Aorta (tissue), 5 donors: ENCODE measurements around the gene DVL3. TPM values are rescaled to one million over a fixed set of nuclear protein-coding genes. Genes with fewer than 3 reads are reported as not detected.

ENCODE experiments used
- ATAC-seq: fragments of 200-7000 bp; cut with Tn5 transposase; one replicate; pipeline ENCODE4 v1.9.1; 2022; ENCODE audit warnings: moderate library complexity; ENCODE audit not compliant: low FRiP score
- DNase-seq, 2 donors: peaks; one replicate each; pipeline ENCODE4 v3.0.0-alpha.2; 2020
- H3K27ac ChIP-seq, 2 donors: one replicate each; pipeline ENCODE4 v1.5.1; 2013; ENCODE audit warnings: low read length in 2 of 2, mild to moderate bottlenecking in 2 of 2, moderate library complexity in 2 of 2, control low read depth in 1 of 2, inconsistent platforms in 1 of 2, low read depth in 1 of 2
- H3K27me3 ChIP-seq, 2 donors: one replicate each; pipeline ENCODE4 v1.6.1; 2013; ENCODE audit warnings: control low read depth in 1 of 2, low read length in 1 of 2, mild to moderate bottlenecking in 1 of 2, moderate library complexity in 1 of 2; ENCODE audit not compliant: insufficient read depth in 2 of 2, control insufficient read depth in 1 of 2
- H3K36me3 ChIP-seq, 2 donors: one replicate each; pipeline ENCODE4 v1.6.1; 2013; ENCODE audit warnings: control low read depth in 1 of 2, low read length in 1 of 2, mild to moderate bottlenecking in 1 of 2; ENCODE audit not compliant: insufficient read depth in 2 of 2, control insufficient read depth in 1 of 2
- H3K4me1 ChIP-seq, 2 donors: one replicate each; pipeline ENCODE4 v1.6.1; 2013; ENCODE audit warnings: low read length in 2 of 2, control low read depth in 1 of 2, mild to moderate bottlenecking in 1 of 2, moderate library complexity in 1 of 2; ENCODE audit not compliant: insufficient read depth in 2 of 2, control insufficient read depth in 1 of 2
- H3K4me3 ChIP-seq, 2 donors: one replicate each; pipeline ENCODE4 v1.5.1; 2013; ENCODE audit warnings: low read length in 2 of 2, control low read depth in 1 of 2, mild to moderate bottlenecking in 1 of 2
- H3K9me3 ChIP-seq: one replicate; pipeline ENCODE4 v1.6.1; 2013; ENCODE audit warnings: mild to moderate bottlenecking, low read length; ENCODE audit not compliant: control insufficient read depth
- WGBS, 2 donors: extraction: QIAGEN DNeasy Blood & Tissue Kit; methylation state at CpG; one replicate each; pipeline ENCODE4 v1.1.7; 2013; 5-methylcytosine and 5-hydroxymethylcytosine counted together
- intact Hi-C, 2 donors: fragments of 100-400 bp; cut with DNase I; formaldehyde crosslinking; loops; one replicate each; pipeline versions ENCODE4 v1.14.2 to v1.15.0; 2022
- polyA plus RNA-seq, 2 donors: library from polyadenylated mRNA; stranded (reverse); fragments of 200-250 nt; gene quantifications; one replicate each; pipeline ENCODE4 v1.2.3, GENCODE V29; 2013
- total RNA-seq, 2 donors: library from RNA; stranded (reverse); fragmentation: NEBNext Ultra II Directional; extraction: Animal tissue kit (Norgen Biotek cat#: 25700); gene quantifications; one replicate each; pipeline ENCODE4 v1.2.1, GENCODE V29; 2021
- donor health status: healthy with polysubstance abuse.
- donor health status: Bipolar disorder and iron deficiency.
- donor health status: DM: no; HTN: no; CAD: no.
- donor health status: DM: no; HTN: no; CAD: no.
- donor health status: DM: yes; HTN: yes; CAD: no.

DVL3 gene
- total and polyA plus RNA-seq, 4 donors: 13.5 to 77.1 (median 61.2) TPM

DNA sequence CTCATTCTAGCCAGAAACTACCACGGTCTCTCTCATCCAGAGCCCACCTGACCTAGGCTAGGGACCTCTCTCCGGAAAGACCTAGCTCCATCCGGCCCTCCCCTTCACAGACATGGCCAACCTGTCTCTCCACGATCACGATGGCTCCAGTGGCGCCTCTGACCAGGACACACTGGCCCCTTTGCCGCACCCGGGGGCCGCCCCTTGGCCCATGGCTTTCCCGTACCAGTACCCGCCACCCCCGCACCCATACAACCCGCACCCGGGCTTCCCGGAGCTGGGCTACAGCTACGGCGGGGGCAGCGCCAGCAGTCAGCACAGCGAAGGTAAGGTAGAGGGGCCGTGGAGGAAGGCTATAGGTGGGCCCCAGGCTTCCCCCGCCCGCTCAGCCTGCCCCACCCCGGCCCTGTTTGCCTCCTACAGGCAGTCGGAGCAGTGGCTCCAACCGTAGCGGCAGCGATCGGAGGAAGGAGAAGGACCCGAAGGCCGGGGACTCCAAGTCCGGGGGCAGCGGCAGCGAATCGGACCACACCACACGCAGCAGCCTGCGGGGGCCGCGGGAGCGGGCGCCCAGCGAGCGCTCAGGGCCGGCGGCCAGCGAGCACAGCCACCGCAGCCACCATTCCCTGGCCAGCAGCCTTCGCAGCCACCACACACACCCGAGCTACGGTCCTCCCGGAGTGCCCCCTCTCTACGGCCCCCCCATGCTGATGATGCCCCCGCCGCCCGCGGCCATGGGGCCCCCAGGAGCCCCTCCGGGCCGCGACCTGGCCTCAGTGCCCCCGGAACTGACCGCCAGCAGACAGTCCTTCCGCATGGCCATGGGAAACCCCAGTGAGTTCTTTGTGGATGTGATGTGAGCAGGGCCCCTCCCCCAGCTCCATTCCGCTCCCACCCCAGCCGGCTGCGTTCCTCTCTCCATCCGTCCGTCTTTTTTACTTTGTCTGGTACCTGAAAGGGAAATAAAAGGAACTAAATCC lies 15.0 kb downstream of the DVL3 start:
- H3K4me3 ChIP-seq: no peak overlapping the region
- peaks cover 0 to 6% of the 10 kb centered on the region in 2 donors for H3K36me3 ChIP-seq
- H3K27ac ChIP-seq: no peak overlapping the region
- no peaks in the 10 kb centered on the region for H3K4me1 ChIP-seq
- H3K9me3 ChIP-seq: no peaks in the 10 kb centered on the region
- DNase-seq (peak in 1 of 2 donors; percentile 69), ATAC-seq (no peak)
- intact Hi-C loops: no loop called here
- H3K27me3 ChIP-seq: no peaks in the 10 kb centered on the region
- WGBS, 2 donors: 86 to 89% methylated on average over 56 to 66 of the region's 66 CpGs

DNA sequence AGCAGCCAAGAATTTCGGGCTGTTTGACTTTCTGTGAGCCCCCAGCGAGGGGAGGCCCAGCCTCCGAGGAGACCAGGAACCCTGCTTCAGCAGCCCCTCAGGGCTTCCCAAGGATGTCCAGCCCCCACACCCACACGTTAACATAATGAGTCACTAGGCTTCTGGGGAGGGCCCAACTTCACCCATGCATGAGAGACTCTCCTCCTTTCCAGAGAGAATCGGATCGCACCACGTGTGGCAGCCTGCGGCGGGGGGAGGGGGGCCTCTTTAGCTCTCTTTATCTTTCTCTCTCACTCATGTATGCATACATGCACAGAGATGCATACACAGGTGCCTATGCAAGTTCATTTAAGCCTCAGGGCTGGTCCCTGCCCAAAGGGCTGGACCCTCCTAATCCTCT lies 16.4 kb downstream of the DVL3 start:
- Histone ChIP-seq H3K9me3 (no peaks in the 10 kb centered on the region), H3K36me3 (peaks cover 0 to 3% of the 10 kb centered on the region in 2 donors), H3K27me3 (no peaks in the 10 kb centered on the region), H3K4me1 (no peaks in the 10 kb centered on the region), H3K4me3 (no peak overlapping the region), H3K27ac (no peak overlapping the region)
- 66 to 74% methylated on average over 9 of the region's 9 CpGs for WGBS, 2 donors
- no peak for ATAC-seq
- intact Hi-C loops: no loop called here
- DNase-seq: no peak

DNA sequence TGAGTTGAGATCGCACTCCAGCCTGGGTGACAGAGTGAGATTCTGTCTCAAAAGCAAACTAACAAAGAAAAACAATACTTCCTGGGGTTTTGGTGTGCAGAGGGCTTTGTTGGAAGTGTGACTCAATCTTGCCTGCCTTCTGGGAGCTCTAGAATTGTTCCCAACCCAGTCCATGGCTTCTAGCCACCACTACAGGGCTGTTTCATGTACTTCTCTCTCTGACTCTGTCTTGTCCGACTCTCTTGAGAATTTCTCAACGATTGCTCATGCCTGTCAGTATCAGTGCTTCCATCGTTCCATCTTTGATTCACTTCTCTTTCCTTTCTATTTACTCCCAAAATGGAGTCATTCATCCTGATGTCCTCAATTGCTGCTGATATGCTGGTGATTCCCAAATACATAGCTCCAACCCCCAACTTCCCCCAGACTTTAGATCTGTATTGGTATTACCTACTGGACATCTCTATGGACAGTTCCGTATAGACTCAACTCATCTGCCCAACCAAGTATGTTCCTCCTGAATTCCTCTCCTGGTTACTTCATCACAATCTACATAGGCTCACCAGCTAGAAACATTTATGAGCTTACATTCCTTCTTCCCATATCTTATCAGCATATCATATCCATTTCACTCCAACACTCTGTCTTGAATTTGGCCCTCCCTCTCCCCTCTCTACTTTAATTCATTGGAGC lies 17.6 kb downstream of the DVL3 start:
- intact Hi-C loops: no loop called here
- no peak overlapping the region for H3K27ac ChIP-seq
- H3K9me3 ChIP-seq: no peaks in the 10 kb centered on the region
- H3K36me3 ChIP-seq: peaks cover 3 to 4% of the 10 kb centered on the region in 2 donors
- no peaks in the 10 kb centered on the region for H3K4me1 ChIP-seq
- no peak overlapping the region for H3K4me3 ChIP-seq
- WGBS, 2 donors: 72 to 77% methylated on average over 5 of the region's 5 CpGs
- ATAC-seq: no peak
- DNase-seq: no peak
- H3K27me3 ChIP-seq: no peaks in the 10 kb centered on the region

DNA sequence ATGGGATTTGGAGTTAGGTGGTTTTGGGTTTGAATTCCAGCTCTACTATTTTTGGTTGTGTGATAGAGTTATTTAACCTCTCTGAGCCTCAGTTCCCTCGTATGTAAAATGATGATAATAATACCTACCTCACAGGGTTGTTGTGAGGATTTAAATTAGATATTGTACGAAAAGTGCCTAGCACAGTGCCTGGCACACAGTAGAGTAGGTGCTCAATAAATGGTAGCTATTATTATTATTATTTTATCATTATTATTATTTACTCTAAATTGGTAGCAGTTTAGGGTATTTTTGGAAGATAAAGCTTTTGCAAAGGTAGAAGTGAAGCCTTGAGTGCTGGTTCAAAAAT lies 18.2 kb downstream of the DVL3 start:
- no peaks in the 10 kb centered on the region for H3K9me3 ChIP-seq
- ATAC-seq (no peak), DNase-seq (no peak)
- H3K4me3 ChIP-seq: no peak overlapping the region
- no peaks in the 10 kb centered on the region for H3K27me3 ChIP-seq
- H3K4me1 ChIP-seq: no peaks in the 10 kb centered on the region
- peaks cover 3 to 5% of the 10 kb centered on the region in 2 donors for H3K36me3 ChIP-seq
- no peak overlapping the region for H3K27ac ChIP-seq
- intact Hi-C loops: no loop called here
- WGBS, 2 donors: 81 to 88% methylated on average over 2 of the region's 2 CpGs

DNA sequence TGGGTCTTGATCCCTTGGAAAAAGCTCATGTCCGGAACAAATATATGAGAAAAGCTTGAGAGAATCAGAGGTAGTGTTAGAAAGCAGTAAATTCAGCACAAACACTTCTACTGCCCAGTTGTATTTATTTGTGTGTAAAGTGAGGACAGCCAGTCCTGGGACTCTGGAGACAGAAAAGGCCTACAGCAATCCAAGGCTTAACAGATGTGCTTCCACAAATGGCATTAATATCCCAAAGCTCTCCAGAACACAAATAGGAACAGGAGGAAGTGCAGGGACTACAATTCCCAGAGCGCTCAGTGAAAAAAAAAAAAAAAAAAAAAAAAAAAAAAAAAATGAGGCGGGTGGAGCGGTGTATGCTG lies 19.1 kb downstream of the DVL3 start:
- 16 to 17% methylated on average over 4 of the region's 4 CpGs for WGBS, 2 donors
- no peaks in the 10 kb centered on the region for H3K27me3 ChIP-seq
- DNase-seq: no peak
- H3K4me3 ChIP-seq: no peak overlapping the region
- intact Hi-C loops: no loop called here
- no peaks in the 10 kb centered on the region for H3K9me3 ChIP-seq
- ATAC-seq: no peak
- no peak overlapping the region for H3K27ac ChIP-seq
- peaks cover 3 to 11% of the 10 kb centered on the region in 2 donors for H3K36me3 ChIP-seq
- H3K4me1 ChIP-seq: no peaks in the 10 kb centered on the region

DNA sequence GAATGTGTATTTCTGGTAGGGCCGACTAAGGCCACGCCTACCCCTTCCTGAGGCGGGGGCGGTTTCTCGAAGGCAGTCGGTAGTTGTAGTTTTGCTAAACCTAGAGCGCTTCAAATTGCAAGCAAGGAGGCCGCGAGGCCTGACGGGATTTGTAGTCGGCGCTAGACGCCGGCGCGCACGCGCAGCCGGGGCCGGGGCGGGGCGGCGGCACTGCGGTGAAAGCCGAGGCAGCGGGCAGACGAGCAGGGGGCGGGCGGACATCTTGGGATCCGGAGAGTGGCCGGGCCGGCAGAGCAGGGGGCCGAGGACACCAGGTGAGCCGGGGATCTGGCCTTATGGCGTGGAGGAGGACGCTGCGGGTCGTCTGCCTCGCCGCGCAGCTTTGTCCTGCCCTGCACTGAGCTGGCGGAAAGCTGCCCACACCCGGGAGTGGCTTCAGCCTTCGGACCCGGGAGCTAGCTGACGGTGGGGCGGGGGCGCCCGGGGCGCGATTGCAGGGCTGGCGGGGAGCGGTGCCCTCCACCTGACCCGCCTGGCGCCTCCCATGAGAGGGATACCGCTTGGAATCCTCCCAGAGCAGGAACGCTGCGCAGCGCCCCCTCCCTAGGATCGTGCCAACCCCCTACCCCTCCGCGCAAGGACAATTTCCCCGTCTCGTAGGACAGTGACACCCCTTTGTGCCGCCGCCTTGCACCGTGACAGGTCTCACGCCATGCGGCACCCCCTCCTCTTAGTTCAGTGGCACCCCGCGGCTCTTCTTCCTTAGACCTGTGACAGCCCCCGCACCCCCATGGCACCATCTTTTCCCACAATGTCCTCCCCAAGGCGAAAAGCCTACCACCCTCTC lies 19.7 kb downstream of the DVL3 start, which contains the start of gene AP2M1:
Gene AP2M1 (plus strand): TSS at position 210 of the 847 bp plus-strand sequence. CDS start 2,139 bp downstream, outside the sequence.
- no peaks in the 10 kb centered on the region for H3K4me1 ChIP-seq
- intact Hi-C loops: loop anchor here in 1 of 2 donors (5.0 kb wide), 1 partner anchor 72 kb away; the partner anchor contains the start of genes ALG3 and EEF1AKMT4
- 0% methylated on average over 54 to 73 of the region's 73 CpGs for WGBS, 2 donors

DNA sequence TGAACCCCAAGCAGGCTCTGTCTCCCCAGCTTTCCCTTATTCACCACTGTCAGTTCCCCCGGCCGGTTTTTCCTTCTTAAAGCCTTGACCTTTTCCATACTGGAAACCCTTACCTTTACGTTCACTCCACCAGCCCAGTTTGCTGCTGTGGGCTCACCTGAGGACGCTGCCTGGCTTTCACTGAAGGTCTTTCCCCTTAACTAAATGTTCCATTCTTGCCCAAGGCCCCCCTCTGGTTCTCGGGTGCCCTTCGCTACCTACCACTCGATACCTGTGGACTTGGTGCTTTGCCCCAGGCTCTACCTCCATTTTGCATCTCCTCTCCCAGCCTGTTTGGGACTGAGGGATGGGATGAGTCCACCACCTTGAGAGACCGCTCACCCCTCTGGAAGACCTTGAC lies 20.3 kb downstream of the DVL3 start:
- no peaks in the 10 kb centered on the region for H3K27me3 ChIP-seq
- no peak for DNase-seq
- no peaks in the 10 kb centered on the region for H3K4me1 ChIP-seq
- peaks cover 3 to 13% of the 10 kb centered on the region in 2 donors for H3K36me3 ChIP-seq
- no peaks in the 10 kb centered on the region for H3K9me3 ChIP-seq
- no peak for ATAC-seq
- intact Hi-C loops: loop anchor here in 1 of 2 donors (5.0 kb wide), 1 partner anchor 72 kb away; the partner anchor contains the start of genes ALG3 and EEF1AKMT4
- H3K4me3 ChIP-seq: peak overlapping the region; percentile 76 to 93
- peak overlapping the region in 1 of 2 donors; percentile 74 for H3K27ac ChIP-seq
- WGBS, 2 donors: 15 to 17% methylated on average over 8 of the region's 8 CpGs

More for the DNA sequence above, 19.7 kb downstream of the DVL3 start, which contains the start of gene AP2M1:
- Histone ChIP-seq H3K27me3 (no peaks in the 10 kb centered on the region), H3K36me3 (peaks cover 3 to 11% of the 10 kb centered on the region in 2 donors), H3K27ac (peak within 1 kb of the TSS in 1 of 2 donors; percentile 74), H3K9me3 (no peaks in the 10 kb centered on the region), H3K4me3 (peak within 1 kb of the TSS; percentile 76 to 93)
- DNase-seq (peak; percentile 99), ATAC-seq (peak; percentile 96)

DNA sequence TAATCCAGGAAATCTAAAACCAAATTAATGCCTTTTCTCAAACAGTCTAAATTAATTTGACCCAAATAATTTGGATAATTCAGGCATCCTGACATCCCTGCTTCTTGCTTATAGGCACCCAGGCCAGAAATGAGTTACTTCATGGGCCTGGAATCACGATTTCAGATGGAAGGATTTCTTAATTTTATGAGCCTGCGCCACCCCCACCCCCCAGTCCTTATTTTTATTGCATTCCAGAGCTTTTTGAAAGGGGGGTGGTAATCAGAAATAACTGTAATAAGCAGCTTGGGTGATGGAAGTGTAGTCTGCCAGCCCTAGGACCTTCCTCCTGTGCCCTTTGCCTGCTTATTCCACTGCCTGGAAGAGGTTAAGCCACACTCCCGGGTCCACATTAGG lies 20.8 kb downstream of the DVL3 start:
- Histone ChIP-seq H3K27me3 (no peaks in the 10 kb centered on the region), H3K4me3 (peak overlapping the region; percentile 71 to 93), H3K27ac (peak overlapping the region in 1 of 2 donors; percentile 72), H3K9me3 (no peaks in the 10 kb centered on the region), H3K4me1 (no peaks in the 10 kb centered on the region), H3K36me3 (peaks cover 3 to 16% of the 10 kb centered on the region in 2 donors)
- 14 to 15% methylated on average over 3 of the region's 3 CpGs for WGBS, 2 donors
- ATAC-seq: no peak
- DNase-seq: peak in 1 of 2 donors; percentile 5
- intact Hi-C loops: loop anchor here in 1 of 2 donors (5.0 kb wide), 1 partner anchor 71 kb away; the partner anchor contains the start of genes ALG3 and EEF1AKMT4
